HepG2 (cell line): ENCODE results near the gene NEDD4L. TPM values are rescaled to one million over a fixed set of nuclear protein-coding genes. Genes with fewer than 3 reads are reported as not detected.

Experiments used
- CREB1 ChIP-seq, 2 experiments: fragments of 450-650 bp in 1 of 2; IDR thresholded peaks; 2 replicates each; pipeline ENCODE4 v1.6.1; 2016 to 2017; ENCODE audit warnings: control low read depth in 1 of 2, mild to moderate bottlenecking in 1 of 2, missing compliant biosample characterization in 1 of 2, missing genetic modification characterization in 1 of 2
- EP300 ChIP-seq, 3 experiments: sonication (generic) in 1 of 3; formaldehyde crosslinking in 1 of 3; IDR thresholded peaks; 2 replicates each; pipeline versions ENCODE4 v1.5.1 to v1.6.1; 2011 to 2020; ENCODE audit warnings: low read depth in 2 of 3, low read length in 2 of 3, borderline replicate concordance in 1 of 3, improper control_type of control experiment in 1 of 3, mild to moderate bottlenecking in 1 of 3, missing genetic modification reagents in 1 of 3, moderate library complexity in 1 of 3
- KAT8 ChIP-seq: IDR thresholded peaks from 2 replicates; pipeline ENCODE4 v1.6.1; 2016; ENCODE audit warnings: missing genetic modification reagents, missing compliant biosample characterization
- NKX3-1 ChIP-seq: sonication (generic); formaldehyde crosslinking; IDR thresholded peaks from 2 replicates; pipeline ENCODE4 v1.5.0; 2020; ENCODE audit warnings: missing genetic modification reagents
- ZNF12 ChIP-seq: sonication (generic); formaldehyde crosslinking; IDR thresholded peaks from 2 replicates; pipeline ENCODE4 v1.5.0; 2020; ENCODE audit warnings: missing genetic modification reagents
- ZNF552 ChIP-seq: sonication (generic); formaldehyde crosslinking; IDR thresholded peaks from 2 replicates; pipeline ENCODE4 v1.9.0; 2022; ENCODE audit warnings: missing genetic modification reagents, mild to moderate bottlenecking, borderline replicate concordance
- ZNF878 ChIP-seq: sonication (generic); formaldehyde crosslinking; IDR thresholded peaks from 2 replicates; pipeline ENCODE4 v1.8.1; 2023; ENCODE audit warnings: mild to moderate bottlenecking, missing genetic modification reagents, moderate library complexity
- polyA plus RNA-seq, 8 experiments: library from polyadenylated mRNA; depleted of rRNA in 3 of 8; stranded (reverse) in 7 of 8; unstranded in 1 of 8; fragments of >200 nt; fragmentation: Illumina TruSeq in 4 of 8; extraction: Trizol in 4 of 8; gene quantifications; 2 replicates each; pipeline versions ENCODE4 v1.2.1 to v1.2.3, GENCODE V29; 2011 to 2016; ENCODE audit warnings: low read depth in 4 of 8, missing spikeins in 1 of 8, mixed read lengths in 1 of 8; ENCODE audit not compliant: insufficient read depth in 1 of 8
- total RNA-seq, 5 experiments: library from RNA; depleted of rRNA; stranded (reverse); fragments of >200 nt; fragmentation: Illumina TruSeq; extraction: Trizol; gene quantifications; 2 replicates each; pipeline ENCODE4 v1.2.3, GENCODE V29; 2016; ENCODE audit warnings: low read depth in 1 of 5
- TF ChIP-seq, protein P1 (sequence below): sonication (generic); formaldehyde crosslinking; IDR thresholded peaks from 2 replicates; pipeline ENCODE4 v1.4.0; 2020; ENCODE audit warnings: missing genetic modification reagents
- TF ChIP-seq, protein P2 (sequence below): sonication (generic); formaldehyde crosslinking; IDR thresholded peaks from 2 replicates; pipeline ENCODE4 v1.4.0; 2020; ENCODE audit warnings: missing genetic modification reagents
- TF ChIP-seq, protein P3 (sequence below), 2 experiments: sonication (generic) in 1 of 2; formaldehyde crosslinking in 1 of 2; IDR thresholded peaks; 2 replicates each; pipeline versions ENCODE4 v1.4.0 to v1.6.1; 2016 to 2020; ENCODE audit warnings: borderline replicate concordance in 1 of 2, low read depth in 1 of 2, mild to moderate bottlenecking in 1 of 2, missing genetic modification reagents in 1 of 2
- TF ChIP-seq, protein P4 (sequence below): sonication (generic); formaldehyde crosslinking; IDR thresholded peaks from 2 replicates; pipeline ENCODE4 v1.9.0; 2021; ENCODE audit warnings: missing genetic modification reagents, mild to moderate bottlenecking, borderline replicate concordance
- TF ChIP-seq, protein P5 (sequence below): sonication (generic); formaldehyde crosslinking; IDR thresholded peaks from 2 replicates; pipeline ENCODE4 v1.4.0; 2020; ENCODE audit warnings: missing genetic modification reagents

NEDD4L gene
- total and polyA plus RNA-seq, 2 of the 13 experiments (the other 11 are each of a cell fraction or from before 2014, with no cell fraction given): 168 to 390 TPM

DNA sequence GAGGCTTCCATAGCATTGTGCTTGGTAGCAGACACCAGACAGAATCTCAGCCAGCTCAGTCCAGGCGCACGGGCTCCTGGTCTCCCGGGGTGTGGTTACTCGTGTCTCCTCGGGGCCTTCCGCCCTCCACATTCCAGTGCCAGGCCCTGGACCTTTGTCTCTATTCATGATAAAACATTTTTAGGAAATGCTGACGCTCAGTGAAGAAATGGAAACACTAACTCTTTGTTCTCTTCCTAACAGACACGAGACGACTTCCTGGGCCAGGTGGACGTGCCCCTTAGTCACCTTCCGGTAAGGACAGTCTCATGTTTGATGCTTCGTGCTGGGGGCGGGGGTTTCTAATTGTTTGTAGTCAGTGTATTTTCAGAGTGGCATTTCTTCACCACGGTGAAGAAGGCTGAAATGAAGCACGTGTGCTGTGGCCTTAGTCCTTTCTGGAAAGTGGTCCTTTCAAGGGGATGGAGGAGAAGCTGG is 271.8 kb downstream of the NEDD4L start (continued):
- TF ChIP-seq, protein P1, sequence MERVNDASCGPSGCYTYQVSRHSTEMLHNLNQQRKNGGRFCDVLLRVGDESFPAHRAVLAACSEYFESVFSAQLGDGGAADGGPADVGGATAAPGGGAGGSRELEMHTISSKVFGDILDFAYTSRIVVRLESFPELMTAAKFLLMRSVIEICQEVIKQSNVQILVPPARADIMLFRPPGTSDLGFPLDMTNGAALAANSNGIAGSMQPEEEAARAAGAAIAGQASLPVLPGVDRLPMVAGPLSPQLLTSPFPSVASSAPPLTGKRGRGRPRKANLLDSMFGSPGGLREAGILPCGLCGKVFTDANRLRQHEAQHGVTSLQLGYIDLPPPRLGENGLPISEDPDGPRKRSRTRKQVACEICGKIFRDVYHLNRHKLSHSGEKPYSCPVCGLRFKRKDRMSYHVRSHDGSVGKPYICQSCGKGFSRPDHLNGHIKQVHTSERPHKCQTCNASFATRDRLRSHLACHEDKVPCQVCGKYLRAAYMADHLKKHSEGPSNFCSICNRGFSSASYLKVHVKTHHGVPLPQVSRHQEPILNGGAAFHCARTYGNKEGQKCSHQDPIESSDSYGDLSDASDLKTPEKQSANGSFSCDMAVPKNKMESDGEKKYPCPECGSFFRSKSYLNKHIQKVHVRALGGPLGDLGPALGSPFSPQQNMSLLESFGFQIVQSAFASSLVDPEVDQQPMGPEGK: peak; percentile 77
- TF ChIP-seq NKX3-1 (CRISPR knock-in tag) (no peak), KAT8 (no peak), CREB1 (IDR thresholded peaks at IDR 0.05) (no peak), CREB1 (CRISPR knock-in tag; IDR thresholded peaks at IDR 0.05) (peak; percentile 62), EP300 (IDR thresholded peaks at IDR 0.05; ENCODE audit: low read depth in 2 of 2, low read length in 2 of 2) (peak in 1 of 2 experiments; percentile 83; a peak in 2 of 4 replicates), EP300 (CRISPR knock-in tag; IDR thresholded peaks at IDR 0.05; ENCODE audit: borderline replicate concordance) (peak; percentile 92), ZNF552 (CRISPR knock-in tag) (no peak), ZNF12 (CRISPR knock-in tag) (no peak), ZNF878 (CRISPR knock-in tag) (no peak)
- TF ChIP-seq, protein P2, sequence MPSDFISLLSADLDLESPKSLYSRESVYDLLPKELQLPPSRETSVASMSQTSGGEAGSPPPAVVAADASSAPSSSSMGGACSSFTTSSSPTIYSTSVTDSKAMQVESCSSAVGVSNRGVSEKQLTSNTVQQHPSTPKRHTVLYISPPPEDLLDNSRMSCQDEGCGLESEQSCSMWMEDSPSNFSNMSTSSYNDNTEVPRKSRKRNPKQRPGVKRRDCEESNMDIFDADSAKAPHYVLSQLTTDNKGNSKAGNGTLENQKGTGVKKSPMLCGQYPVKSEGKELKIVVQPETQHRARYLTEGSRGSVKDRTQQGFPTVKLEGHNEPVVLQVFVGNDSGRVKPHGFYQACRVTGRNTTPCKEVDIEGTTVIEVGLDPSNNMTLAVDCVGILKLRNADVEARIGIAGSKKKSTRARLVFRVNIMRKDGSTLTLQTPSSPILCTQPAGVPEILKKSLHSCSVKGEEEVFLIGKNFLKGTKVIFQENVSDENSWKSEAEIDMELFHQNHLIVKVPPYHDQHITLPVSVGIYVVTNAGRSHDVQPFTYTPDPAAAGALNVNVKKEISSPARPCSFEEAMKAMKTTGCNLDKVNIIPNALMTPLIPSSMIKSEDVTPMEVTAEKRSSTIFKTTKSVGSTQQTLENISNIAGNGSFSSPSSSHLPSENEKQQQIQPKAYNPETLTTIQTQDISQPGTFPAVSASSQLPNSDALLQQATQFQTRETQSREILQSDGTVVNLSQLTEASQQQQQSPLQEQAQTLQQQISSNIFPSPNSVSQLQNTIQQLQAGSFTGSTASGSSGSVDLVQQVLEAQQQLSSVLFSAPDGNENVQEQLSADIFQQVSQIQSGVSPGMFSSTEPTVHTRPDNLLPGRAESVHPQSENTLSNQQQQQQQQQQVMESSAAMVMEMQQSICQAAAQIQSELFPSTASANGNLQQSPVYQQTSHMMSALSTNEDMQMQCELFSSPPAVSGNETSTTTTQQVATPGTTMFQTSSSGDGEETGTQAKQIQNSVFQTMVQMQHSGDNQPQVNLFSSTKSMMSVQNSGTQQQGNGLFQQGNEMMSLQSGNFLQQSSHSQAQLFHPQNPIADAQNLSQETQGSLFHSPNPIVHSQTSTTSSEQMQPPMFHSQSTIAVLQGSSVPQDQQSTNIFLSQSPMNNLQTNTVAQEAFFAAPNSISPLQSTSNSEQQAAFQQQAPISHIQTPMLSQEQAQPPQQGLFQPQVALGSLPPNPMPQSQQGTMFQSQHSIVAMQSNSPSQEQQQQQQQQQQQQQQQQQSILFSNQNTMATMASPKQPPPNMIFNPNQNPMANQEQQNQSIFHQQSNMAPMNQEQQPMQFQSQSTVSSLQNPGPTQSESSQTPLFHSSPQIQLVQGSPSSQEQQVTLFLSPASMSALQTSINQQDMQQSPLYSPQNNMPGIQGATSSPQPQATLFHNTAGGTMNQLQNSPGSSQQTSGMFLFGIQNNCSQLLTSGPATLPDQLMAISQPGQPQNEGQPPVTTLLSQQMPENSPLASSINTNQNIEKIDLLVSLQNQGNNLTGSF (CRISPR knock-in tag): no peak
- TF ChIP-seq, protein P3, sequence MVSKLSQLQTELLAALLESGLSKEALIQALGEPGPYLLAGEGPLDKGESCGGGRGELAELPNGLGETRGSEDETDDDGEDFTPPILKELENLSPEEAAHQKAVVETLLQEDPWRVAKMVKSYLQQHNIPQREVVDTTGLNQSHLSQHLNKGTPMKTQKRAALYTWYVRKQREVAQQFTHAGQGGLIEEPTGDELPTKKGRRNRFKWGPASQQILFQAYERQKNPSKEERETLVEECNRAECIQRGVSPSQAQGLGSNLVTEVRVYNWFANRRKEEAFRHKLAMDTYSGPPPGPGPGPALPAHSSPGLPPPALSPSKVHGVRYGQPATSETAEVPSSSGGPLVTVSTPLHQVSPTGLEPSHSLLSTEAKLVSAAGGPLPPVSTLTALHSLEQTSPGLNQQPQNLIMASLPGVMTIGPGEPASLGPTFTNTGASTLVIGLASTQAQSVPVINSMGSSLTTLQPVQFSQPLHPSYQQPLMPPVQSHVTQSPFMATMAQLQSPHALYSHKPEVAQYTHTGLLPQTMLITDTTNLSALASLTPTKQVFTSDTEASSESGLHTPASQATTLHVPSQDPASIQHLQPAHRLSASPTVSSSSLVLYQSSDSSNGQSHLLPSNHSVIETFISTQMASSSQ (IDR thresholded peaks at IDR 0.05; ENCODE audit: low read depth): peak; percentile 67; the same call in 1 of the 2 replicates
- TF ChIP-seq, protein P3 (CRISPR knock-in tag; IDR thresholded peaks at IDR 0.05; ENCODE audit: borderline replicate concordance): peak; percentile 53; the same call in 1 of the 2 replicates
- TF ChIP-seq, protein P4, sequence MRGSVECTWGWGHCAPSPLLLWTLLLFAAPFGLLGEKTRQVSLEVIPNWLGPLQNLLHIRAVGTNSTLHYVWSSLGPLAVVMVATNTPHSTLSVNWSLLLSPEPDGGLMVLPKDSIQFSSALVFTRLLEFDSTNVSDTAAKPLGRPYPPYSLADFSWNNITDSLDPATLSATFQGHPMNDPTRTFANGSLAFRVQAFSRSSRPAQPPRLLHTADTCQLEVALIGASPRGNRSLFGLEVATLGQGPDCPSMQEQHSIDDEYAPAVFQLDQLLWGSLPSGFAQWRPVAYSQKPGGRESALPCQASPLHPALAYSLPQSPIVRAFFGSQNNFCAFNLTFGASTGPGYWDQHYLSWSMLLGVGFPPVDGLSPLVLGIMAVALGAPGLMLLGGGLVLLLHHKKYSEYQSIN (CRISPR knock-in tag): no peak
- TF ChIP-seq, protein P5, sequence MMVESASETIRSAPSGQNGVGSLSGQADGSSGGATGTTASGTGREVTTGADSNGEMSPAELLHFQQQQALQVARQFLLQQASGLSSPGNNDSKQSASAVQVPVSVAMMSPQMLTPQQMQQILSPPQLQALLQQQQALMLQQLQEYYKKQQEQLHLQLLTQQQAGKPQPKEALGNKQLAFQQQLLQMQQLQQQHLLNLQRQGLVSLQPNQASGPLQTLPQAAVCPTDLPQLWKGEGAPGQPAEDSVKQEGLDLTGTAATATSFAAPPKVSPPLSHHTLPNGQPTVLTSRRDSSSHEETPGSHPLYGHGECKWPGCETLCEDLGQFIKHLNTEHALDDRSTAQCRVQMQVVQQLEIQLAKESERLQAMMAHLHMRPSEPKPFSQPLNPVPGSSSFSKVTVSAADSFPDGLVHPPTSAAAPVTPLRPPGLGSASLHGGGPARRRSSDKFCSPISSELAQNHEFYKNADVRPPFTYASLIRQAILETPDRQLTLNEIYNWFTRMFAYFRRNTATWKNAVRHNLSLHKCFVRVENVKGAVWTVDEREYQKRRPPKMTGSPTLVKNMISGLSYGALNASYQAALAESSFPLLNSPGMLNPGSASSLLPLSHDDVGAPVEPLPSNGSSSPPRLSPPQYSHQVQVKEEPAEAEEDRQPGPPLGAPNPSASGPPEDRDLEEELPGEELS: peak; percentile 76
